CD1c-positive myeloid dendritic cell (primary cell): ENCODE results near the gene IER5L.
"Not testable (repeated sequence)": the region's sequence is repeated elsewhere in the genome, so short reads cannot be mapped to it uniquely, and the experiment has no call there.

Source experiments
- DNase-seq: peaks from one replicate; pipeline ENCODE4 v3.0.0-alpha.2; 2016; ENCODE audit errors: extremely low spot score

The IER5L gene

GRCh38 chr9:129181246-129181645 lies 3.2 kb upstream of the IER5L start:
- no peak for DNase-seq

- DNase-seq: no peak
These were observed 714 bp upstream of the IER5L start for GRCh38 chr9:129178568-129179382.

- peak; percentile 32 for DNase-seq
These were observed 644 bp downstream of the IER5L start for GRCh38 chr9:129177443-129177790.

- peak; percentile 40 for DNase-seq
These were observed 1.2 kb downstream of the IER5L start for GRCh38 chr9:129176701-129177442.

- peak; percentile 97 for DNase-seq
These were observed 2.0 kb downstream of the IER5L start for GRCh38 chr9:129175825-129176633.

- DNase-seq: no peak
These were observed 2.6 kb downstream of the IER5L start for GRCh38 chr9:129175515-129175824.

GRCh38 chr9:129174724-129175514 lies 3.1 kb downstream of the IER5L start:
- peak; percentile 60 for DNase-seq

GRCh38 chr9:129174102-129174723 lies 3.8 kb downstream of the IER5L start:
- DNase-seq: peak; percentile 92

- DNase-seq: no peak
These were observed 4.6 kb downstream of the IER5L start for GRCh38 chr9:129173296-129174101.

- DNase-seq: no peak
These were observed 5.2 kb downstream of the IER5L start for GRCh38 chr9:129172816-129173215.

GRCh38 chr9:129171993-129172751 lies 5.9 kb downstream of the IER5L start:
- no peak for DNase-seq

- DNase-seq: peak; percentile 21
These were observed 7.8 kb downstream of the IER5L start for GRCh38 chr9:129170229-129170628.

- DNase-seq: peak; percentile 75
These were observed 11.2 kb downstream of the IER5L start for GRCh38 chr9:129166623-129167557.

- DNase-seq: no peak
These were observed 12.9 kb downstream of the IER5L start for GRCh38 chr9:129165198-129165597.

GRCh38 chr9:129164246-129164930 lies 13.7 kb downstream of the IER5L start:
- DNase-seq: peak; percentile 50

GRCh38 chr9:129163753-129164152 lies 14.3 kb downstream of the IER5L start:
- DNase-seq: no peak

GRCh38 chr9:129163198-129163670 lies 14.8 kb downstream of the IER5L start:
- DNase-seq: not testable (repeated sequence)
